Measurements from ENCODE around the gene TRIM32.

TRIM32 gene

GRCh38 chr9:116693233-116693731 is 6.2 kb downstream of the TRIM32 start (continued):
- TF ChIP-seq PRDM4 (tag by site-specific recombination; IDR thresholded peaks at IDR 0.05), result no peak

GRCh38 chr9:116694785-116695291 is 7.7 kb downstream of the TRIM32 start:
- H3K27ac ChIP-seq (ENCODE audit: extremely low read depth, low read depth, low read length), result no peak overlapping the region
- no peak overlapping the region for H3K4me3 ChIP-seq (ENCODE audit: low read depth, low read length)
- TF ChIP-seq ZBTB48 (tag by site-specific recombination; IDR thresholded peaks at IDR 0.05) (no peak), ZNF324 (tag by site-specific recombination; IDR thresholded peaks at IDR 0.05) (no peak), PRDM2 (tag by site-specific recombination; IDR thresholded peaks at IDR 0.05; ENCODE audit: borderline replicate concordance) (no peak), ZNF677 (tag by site-specific recombination; IDR thresholded peaks at IDR 0.05) (no peak), ZNF426 (tag by site-specific recombination; IDR thresholded peaks at IDR 0.05) (no peak), ZNF585B (tag by site-specific recombination; IDR thresholded peaks at IDR 0.05) (no peak), ZNF610 (tag by site-specific recombination; IDR thresholded peaks at IDR 0.05; ENCODE audit: borderline replicate concordance) (no peak), ZSCAN5A (tag by site-specific recombination; IDR thresholded peaks at IDR 0.05) (no peak), ZFHX2 (tag by site-specific recombination; conservative IDR thresholded peaks at IDR 0.05) (no peak), ZNF16 (tag by site-specific recombination; IDR thresholded peaks at IDR 0.05; ENCODE audit: low read depth) (no peak), ELK4 (IDR thresholded peaks at IDR 0.05; ENCODE audit: borderline replicate concordance, low read depth, low read length) (no peak), TCF7L2 (IDR thresholded peaks at IDR 0.05; ENCODE audit: borderline replicate concordance, low read depth, low read length) (no peak), ZNF148 (tag by site-specific recombination; IDR thresholded peaks at IDR 0.05; ENCODE audit: borderline replicate concordance) (no peak), ZNF211 (tag by site-specific recombination; IDR thresholded peaks at IDR 0.05; ENCODE audit: low read depth) (no peak), ZNF18 (tag by site-specific recombination; IDR thresholded peaks at IDR 0.05) (no peak), ZNF394 (tag by site-specific recombination; IDR thresholded peaks at IDR 0.05; ENCODE audit: borderline replicate concordance) (no peak), ZNF248 (tag by site-specific recombination; IDR thresholded peaks at IDR 0.05) (no peak), ZNF292 (tag by site-specific recombination; IDR thresholded peaks at IDR 0.05; ENCODE audit: borderline replicate concordance, low read depth) (no peak)
- ChIA-PET CTCF (interaction anchor here (0.6 kb wide), 1 partner anchor 1018 kb away, joined by 4 read pairs; no protein-coding TSS in a partner anchor), POLR2A (interaction anchor here (0.8 kb wide), 1 partner anchor 8 kb away, joined by 4 read pairs; the partner anchor contains the start of gene TRIM32)
- 0 out of 2 replicates have a peak, but pooled peaks cover 2% of the 10 kb centered on the region for H3K4me1 ChIP-seq (ENCODE audit: control insufficient read depth, insufficient read depth, low read length)
- H3K36me3 ChIP-seq (ENCODE audit: control insufficient read depth in 2 of 2, insufficient read depth in 1 of 2, low read length in 2 of 2), result peaks cover 0 to 49% of the 10 kb centered on the region in 2 experiments; a peak in 1 of 3 replicates
- no peaks in the 10 kb centered on the region for H3K9me3 ChIP-seq (ENCODE audit: control insufficient read depth, insufficient read depth, low read depth, low read length)

Data from HEK293 (cell line).